Activated CD8-positive, alpha-beta T cell treated with anti-CD3 and anti-CD28 coated beads for 36 hours (primary cell): Measurements from ENCODE around the gene TM4SF4. TPM values are rescaled to one million over a fixed set of nuclear protein-coding genes. Genes with fewer than 3 reads are reported as not detected.
A peak's percentile ranks its signal among the peaks of the same experiment; 100 is the strongest.

Experiments
- ATAC-seq: fragments of 200-7000 bp; cut with Tn5 transposase; one replicate; pipeline ENCODE4 v1.10.0; 2021; ENCODE audit warnings: mild to moderate bottlenecking, moderate library complexity
- CTCF ChIA-PET: fragments of 350-600 bp; sonication (Branson Sonifier 250); formaldehyde crosslinking; loops from one replicate; lab custom pipeline; 2021; ENCODE audit warnings: antibody characterized with exemption; lab: Charles Lee
- POLR2A ChIA-PET: fragments of 350-600 bp; sonication (Branson Sonifier 250); formaldehyde crosslinking; loops from one replicate; lab custom pipeline; 2021; ENCODE audit warnings: antibody characterized with exemption; lab: Charles Lee
- DNase-seq: peaks from one replicate; pipeline ENCODE4 v3.0.0-alpha.2; 2020
- H3K27ac Mint-ChIP-seq: one replicate; pipeline ENCODE4 v1.8.0; 2021; ENCODE audit warnings: mild to moderate bottlenecking, mixed read lengths
- H3K27me3 Mint-ChIP-seq: one replicate; pipeline ENCODE4 v1.8.0; 2021; ENCODE audit warnings: mixed read lengths
- H3K36me3 Mint-ChIP-seq: one replicate; pipeline ENCODE4 v1.8.0; 2021; ENCODE audit warnings: low read depth, mixed read lengths
- H3K4me1 Mint-ChIP-seq: one replicate; pipeline ENCODE4 v1.8.0; 2021; ENCODE audit warnings: low read depth, mixed read lengths
- H3K4me3 Mint-ChIP-seq: one replicate; pipeline ENCODE4 v1.8.0; 2021; ENCODE audit warnings: mild to moderate bottlenecking, moderate library complexity, mixed read lengths
- H3K9me3 Mint-ChIP-seq: one replicate; pipeline ENCODE4 v1.8.0; 2021; ENCODE audit warnings: mixed read lengths
- intact Hi-C: fragments of 100-400 bp; cut with micrococcal nuclease; formaldehyde crosslinking; loops from one replicate; pipeline ENCODE4 v1.10.0; 2022
- total RNA-seq, 2 experiments: library from RNA; stranded (reverse); gene quantifications; one replicate each; pipeline ENCODE4 v1.2.3, GENCODE V29; 2021
- TF ChIP-seq, protein P1 (sequence below): fragments of 200-600 bp; IDR thresholded peaks from one replicate; pipeline ENCODE4 v1.8.0; 2022; ENCODE audit warnings: antibody characterized with exemption, mild to moderate bottlenecking

Gene TM4SF4
- total RNA-seq, 2 experiments from 2014 or later, result not detected

DNA sequence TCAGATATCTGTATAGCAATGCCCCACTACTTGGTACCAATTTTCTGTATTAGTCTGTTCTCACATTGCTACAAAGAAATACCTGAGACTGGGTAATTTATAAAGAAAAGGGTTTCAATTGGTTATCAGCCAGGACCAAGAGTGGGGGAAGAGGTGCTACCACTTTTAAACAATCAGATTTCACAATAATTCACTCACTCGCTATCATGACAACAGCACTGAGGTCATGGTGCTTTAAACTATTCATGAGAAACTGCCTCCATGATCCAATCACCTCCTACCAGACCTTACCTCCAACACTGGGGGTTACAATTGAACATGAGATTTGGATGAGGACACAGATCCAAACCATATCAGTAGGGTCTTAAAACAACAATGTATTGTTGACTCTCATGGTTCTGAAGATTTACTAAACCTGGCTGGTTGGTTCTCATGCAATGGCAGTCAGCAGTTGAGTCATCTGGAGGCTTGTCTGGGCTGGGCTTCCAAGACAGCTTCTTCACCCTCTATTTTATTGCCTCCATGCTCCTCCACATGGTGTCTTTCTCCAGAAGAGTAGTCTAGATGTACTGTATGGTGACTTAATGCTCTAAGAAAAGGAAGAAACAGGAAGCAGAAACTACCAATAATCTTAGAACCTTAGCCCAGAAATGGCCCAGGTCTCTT is 21.2 kb upstream of the TM4SF4 start:
- Mint-ChIP-seq H3K27ac (no peak overlapping the region), H3K27me3 (peaks cover 19% of the 10 kb centered on the region), H3K36me3 (peaks cover 4% of the 10 kb centered on the region), H3K4me1 (no peaks in the 10 kb centered on the region), H3K4me3 (no peak overlapping the region), H3K9me3 (peaks cover 13% of the 10 kb centered on the region)
- TF ChIP-seq, protein P1, sequence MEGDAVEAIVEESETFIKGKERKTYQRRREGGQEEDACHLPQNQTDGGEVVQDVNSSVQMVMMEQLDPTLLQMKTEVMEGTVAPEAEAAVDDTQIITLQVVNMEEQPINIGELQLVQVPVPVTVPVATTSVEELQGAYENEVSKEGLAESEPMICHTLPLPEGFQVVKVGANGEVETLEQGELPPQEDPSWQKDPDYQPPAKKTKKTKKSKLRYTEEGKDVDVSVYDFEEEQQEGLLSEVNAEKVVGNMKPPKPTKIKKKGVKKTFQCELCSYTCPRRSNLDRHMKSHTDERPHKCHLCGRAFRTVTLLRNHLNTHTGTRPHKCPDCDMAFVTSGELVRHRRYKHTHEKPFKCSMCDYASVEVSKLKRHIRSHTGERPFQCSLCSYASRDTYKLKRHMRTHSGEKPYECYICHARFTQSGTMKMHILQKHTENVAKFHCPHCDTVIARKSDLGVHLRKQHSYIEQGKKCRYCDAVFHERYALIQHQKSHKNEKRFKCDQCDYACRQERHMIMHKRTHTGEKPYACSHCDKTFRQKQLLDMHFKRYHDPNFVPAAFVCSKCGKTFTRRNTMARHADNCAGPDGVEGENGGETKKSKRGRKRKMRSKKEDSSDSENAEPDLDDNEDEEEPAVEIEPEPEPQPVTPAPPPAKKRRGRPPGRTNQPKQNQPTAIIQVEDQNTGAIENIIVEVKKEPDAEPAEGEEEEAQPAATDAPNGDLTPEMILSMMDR, result no peak
- ATAC-seq, result no peak
- POLR2A ChIA-PET, result no interaction called here
- DNase-seq, result no peak
- CTCF ChIA-PET, result no interaction called here
- intact Hi-C loops, result no loop called here

DNA sequence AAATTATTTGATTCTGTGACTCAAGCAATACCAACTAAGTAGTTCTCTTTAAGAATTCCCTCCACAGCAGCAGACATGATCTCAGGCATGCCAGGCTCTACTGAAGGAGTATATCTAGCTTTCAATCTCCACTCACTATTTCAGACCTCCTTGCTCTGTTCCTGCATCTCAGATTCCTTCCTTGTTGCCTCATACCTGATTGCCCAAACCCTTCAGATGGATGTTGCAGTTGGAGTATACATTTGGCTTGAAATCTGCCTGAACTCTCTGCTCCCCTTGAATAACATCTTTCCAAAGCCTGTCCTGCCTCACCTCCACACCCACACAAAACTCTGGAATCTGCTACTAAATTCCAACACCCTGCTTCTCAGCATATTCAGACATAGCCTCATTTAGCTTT is 19.8 kb upstream of the TM4SF4 start:
- intact Hi-C loops, result no loop called here
- peaks cover 4% of the 10 kb centered on the region for H3K36me3 Mint-ChIP-seq
- peaks cover 19% of the 10 kb centered on the region for H3K27me3 Mint-ChIP-seq
- CTCF ChIA-PET, result interaction anchor here (1.0 to 1.4 kb wide), 2 partner anchors 15 to 56 kb away, joined by 3 read pairs; no protein-coding TSS in a partner anchor
- TF ChIP-seq, protein P1, result no peak
- H3K9me3 Mint-ChIP-seq, result peaks cover 13% of the 10 kb centered on the region
- H3K27ac Mint-ChIP-seq, result no peak overlapping the region
- ATAC-seq (no peak), DNase-seq (no peak)
- no peaks in the 10 kb centered on the region for H3K4me1 Mint-ChIP-seq
- POLR2A ChIA-PET, result no interaction called here
- no peak overlapping the region for H3K4me3 Mint-ChIP-seq

DNA sequence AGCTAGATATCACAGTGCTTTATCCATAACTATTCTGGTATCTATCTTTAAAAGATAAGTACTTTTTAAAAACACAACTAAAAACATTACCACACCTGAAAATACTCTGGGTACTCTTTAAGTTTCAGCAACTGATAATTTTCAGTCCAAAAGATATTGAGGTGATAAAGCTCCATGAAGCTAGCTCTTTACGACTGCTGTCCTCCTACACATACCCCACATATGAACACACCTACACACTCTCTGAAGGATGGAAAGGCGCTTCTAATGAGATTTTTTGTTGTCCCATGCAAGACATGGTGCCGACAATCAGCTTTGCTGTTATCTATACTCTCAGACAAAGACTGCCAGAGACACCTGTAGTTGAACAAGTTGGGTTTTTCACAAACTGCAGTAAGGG is 19.1 kb upstream of the TM4SF4 start:
- TF ChIP-seq, protein P1, result no peak
- Mint-ChIP-seq H3K9me3 (peaks cover 13% of the 10 kb centered on the region), H3K36me3 (peaks cover 4% of the 10 kb centered on the region), H3K4me3 (no peak overlapping the region), H3K4me1 (no peaks in the 10 kb centered on the region), H3K27me3 (peaks cover 19% of the 10 kb centered on the region), H3K27ac (no peak overlapping the region)
- CTCF ChIA-PET, result interaction anchor here (0.7 to 1.4 kb wide), 2 partner anchors 57 to 623 kb away, joined by 3 read pairs; no protein-coding TSS in a partner anchor
- ATAC-seq (no peak), DNase-seq (no peak)
- POLR2A ChIA-PET, result no interaction called here
- intact Hi-C loops, result no loop called here

DNA sequence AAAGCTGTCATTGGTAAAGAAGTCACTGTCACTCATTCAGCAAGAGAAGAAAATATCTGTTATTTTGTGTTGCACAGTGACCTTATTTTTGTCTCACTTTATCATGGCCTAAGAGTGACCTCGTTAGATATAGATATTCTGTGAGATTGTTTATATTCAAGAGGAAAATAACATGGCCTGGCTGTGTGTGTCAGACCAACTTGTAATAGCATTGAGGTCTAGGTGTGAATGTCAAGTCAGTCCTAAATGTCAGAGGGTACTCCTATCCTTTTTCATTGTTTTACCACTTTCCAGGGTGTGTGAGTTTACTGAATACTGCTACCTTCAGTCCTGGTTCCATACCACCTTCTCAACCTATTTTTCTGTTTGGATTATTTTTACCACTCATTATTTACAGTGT is 18.5 kb upstream of the TM4SF4 start:
- ATAC-seq (peak; percentile 56), DNase-seq (no peak)
- ChIA-PET POLR2A (no interaction called here), CTCF (interaction anchor here (1.4 kb wide), 1 partner anchor 58 kb away, joined by 3 read pairs; no protein-coding TSS in a partner anchor)
- peaks cover 19% of the 10 kb centered on the region for H3K27me3 Mint-ChIP-seq
- no peak overlapping the region for H3K27ac Mint-ChIP-seq
- H3K4me3 Mint-ChIP-seq, result no peak overlapping the region
- peaks cover 12% of the 10 kb centered on the region for H3K9me3 Mint-ChIP-seq
- intact Hi-C loops, result no loop called here
- TF ChIP-seq, protein P1, result no peak
- peaks cover 4% of the 10 kb centered on the region for H3K36me3 Mint-ChIP-seq
- no peaks in the 10 kb centered on the region for H3K4me1 Mint-ChIP-seq

DNA sequence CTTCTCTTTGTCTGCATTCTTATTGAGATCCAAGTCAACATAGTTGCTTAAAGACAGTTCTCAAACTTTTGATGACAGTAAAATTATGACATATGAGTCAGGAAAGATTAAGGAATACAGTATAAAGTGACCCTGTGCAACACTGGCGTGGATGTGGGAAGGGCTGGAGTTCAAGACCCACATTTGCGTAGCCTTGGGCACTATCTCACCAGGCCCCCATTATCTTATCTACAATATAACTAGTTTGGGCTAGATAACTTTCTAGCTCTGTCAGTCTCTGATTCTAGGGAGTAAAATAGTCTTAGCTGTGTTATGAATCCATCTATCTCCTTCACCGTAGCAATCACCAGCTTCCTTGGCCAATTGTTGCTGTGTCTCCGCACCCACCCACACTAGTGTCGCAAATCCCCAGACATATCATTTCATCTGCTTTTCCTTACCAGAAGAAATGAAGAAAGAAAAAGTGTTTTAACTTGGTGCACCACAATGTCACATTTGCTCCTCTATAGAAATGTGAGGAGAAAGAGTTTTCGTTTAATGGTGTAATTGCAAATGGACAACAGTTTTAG is 14.9 kb upstream of the TM4SF4 start:
- CTCF ChIA-PET, result no interaction called here
- TF ChIP-seq, protein P1, result no peak
- ATAC-seq (no peak), DNase-seq (no peak)
- H3K27ac Mint-ChIP-seq, result no peak overlapping the region
- H3K36me3 Mint-ChIP-seq, result no peaks in the 10 kb centered on the region
- no peaks in the 10 kb centered on the region for H3K9me3 Mint-ChIP-seq
- POLR2A ChIA-PET, result no interaction called here
- no peak overlapping the region for H3K4me3 Mint-ChIP-seq
- intact Hi-C loops, result no loop called here
- peaks cover 11% of the 10 kb centered on the region for H3K27me3 Mint-ChIP-seq
- H3K4me1 Mint-ChIP-seq, result no peaks in the 10 kb centered on the region
